Ascending aorta (tissue), 2 donors: ENCODE results near the gene HECTD1. TPM values are rescaled to one million over a fixed set of nuclear protein-coding genes. Genes with fewer than 3 reads are reported as not detected.

ENCODE experiments used
- DNase-seq, 2 donors: peaks; one replicate each; pipeline ENCODE4 v3.0.0-alpha.2; 2019; ENCODE audit warnings: low spot score in 2 of 2
- H3K27ac ChIP-seq, 2 donors: fragments of 200-600 bp; sonication (generic); one replicate each; pipeline ENCODE4 v1.5.1; 2016 to 2017; ENCODE audit warnings: mild to moderate bottlenecking in 1 of 2
- H3K27me3 ChIP-seq: fragments of 200-600 bp; sonication (generic); one replicate; pipeline ENCODE4 v1.5.1; 2017
- H3K36me3 ChIP-seq, 2 donors: fragments of 200-600 bp; sonication (generic); one replicate each; pipeline ENCODE4 v1.5.1; 2016
- H3K4me1 ChIP-seq, 2 donors: fragments of 200-600 bp; sonication (generic); one replicate each; pipeline ENCODE4 v1.5.1; 2016 to 2017; ENCODE audit warnings: mild to moderate bottlenecking in 1 of 2
- H3K4me3 ChIP-seq, 2 donors: fragments of 200-600 bp; sonication (generic); one replicate each; pipeline ENCODE4 v1.5.1; 2016 to 2017; ENCODE audit warnings: mild to moderate bottlenecking in 1 of 2
- H3K9me3 ChIP-seq, 2 donors: fragments of 200-600 bp; sonication (generic); one replicate each; pipeline ENCODE4 v1.5.1; 2016
- intact Hi-C: fragments of 100-400 bp; cut with DNase I; formaldehyde crosslinking; loops from one replicate; pipeline ENCODE4 v1.15.1; 2023
- total RNA-seq: library from RNA; depleted of rRNA; stranded (reverse); fragments of >200 nt; gene quantifications from one replicate; pipeline ENCODE4 v1.1.0, GENCODE V29; 2016
- TF ChIP-seq, protein P1 (sequence below), 3 experiments: fragments of 200-600 bp in 2 of 3; fragments of 450-650 bp in 1 of 3; sonication (generic) in 2 of 3; IDR thresholded peaks; one replicate each; pipeline ENCODE4 v1.5.1; 2016 to 2019; ENCODE audit warnings: antibody characterized with exemption in 3 of 3, mild to moderate bottlenecking in 1 of 3, moderate library complexity in 1 of 3

Gene HECTD1
- total RNA-seq, 1 donor from 2014 or later: 63.6 TPM

DNA sequence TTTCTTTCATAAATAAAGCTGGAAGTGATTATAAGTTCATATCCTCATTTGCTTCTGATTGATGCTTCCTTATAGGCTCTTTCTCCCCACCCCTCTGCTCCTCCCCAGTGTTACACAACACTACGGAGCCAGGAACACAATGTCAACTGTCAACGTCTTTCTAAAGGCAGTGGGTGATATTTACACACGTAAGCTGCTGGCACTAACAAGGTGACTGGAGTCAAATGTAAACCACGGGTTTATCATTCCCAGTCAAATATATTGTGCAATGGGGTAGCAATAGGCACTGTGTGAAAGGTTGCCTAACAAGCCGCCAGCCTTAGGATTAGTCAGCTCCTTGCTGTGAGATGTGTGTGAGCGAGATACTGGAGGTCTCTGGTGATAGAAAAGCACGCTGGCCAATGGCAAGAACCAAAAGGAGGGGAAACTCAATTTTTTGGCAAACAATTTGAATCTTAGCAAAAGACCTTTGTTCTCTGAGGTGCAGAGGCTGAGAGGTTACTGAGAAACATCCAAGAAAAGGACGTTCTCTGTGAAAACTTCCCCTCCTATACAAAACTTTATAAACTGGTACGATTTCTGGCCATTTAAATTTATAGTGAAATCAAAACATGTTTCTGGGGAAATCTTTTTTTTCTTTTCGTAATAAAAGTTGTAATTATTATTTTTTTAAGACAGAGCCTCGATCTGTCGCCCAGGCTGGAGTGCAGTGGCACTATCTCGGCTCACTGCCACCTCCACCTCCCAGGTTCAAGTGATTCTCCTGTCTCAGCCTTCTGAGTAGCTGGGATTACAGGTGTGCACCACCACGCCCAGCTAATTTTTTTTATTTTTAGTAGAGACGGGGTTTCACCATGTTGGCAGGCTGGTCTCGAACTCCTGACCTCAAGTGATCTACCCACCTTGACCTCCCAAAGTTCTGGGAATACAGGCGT lies 22.3 kb upstream of the HECTD1 start:
- Histone ChIP-seq H3K4me3 (no peak overlapping the region), H3K36me3 (no peaks in the 10 kb centered on the region), H3K27ac (no peak overlapping the region), H3K9me3 (no peaks in the 10 kb centered on the region), H3K4me1 (no peaks in the 10 kb centered on the region), H3K27me3 (no peaks in the 10 kb centered on the region)
- peak; percentile 22 to 82 for DNase-seq
- intact Hi-C loops: no loop called here
- TF ChIP-seq, protein P1, sequence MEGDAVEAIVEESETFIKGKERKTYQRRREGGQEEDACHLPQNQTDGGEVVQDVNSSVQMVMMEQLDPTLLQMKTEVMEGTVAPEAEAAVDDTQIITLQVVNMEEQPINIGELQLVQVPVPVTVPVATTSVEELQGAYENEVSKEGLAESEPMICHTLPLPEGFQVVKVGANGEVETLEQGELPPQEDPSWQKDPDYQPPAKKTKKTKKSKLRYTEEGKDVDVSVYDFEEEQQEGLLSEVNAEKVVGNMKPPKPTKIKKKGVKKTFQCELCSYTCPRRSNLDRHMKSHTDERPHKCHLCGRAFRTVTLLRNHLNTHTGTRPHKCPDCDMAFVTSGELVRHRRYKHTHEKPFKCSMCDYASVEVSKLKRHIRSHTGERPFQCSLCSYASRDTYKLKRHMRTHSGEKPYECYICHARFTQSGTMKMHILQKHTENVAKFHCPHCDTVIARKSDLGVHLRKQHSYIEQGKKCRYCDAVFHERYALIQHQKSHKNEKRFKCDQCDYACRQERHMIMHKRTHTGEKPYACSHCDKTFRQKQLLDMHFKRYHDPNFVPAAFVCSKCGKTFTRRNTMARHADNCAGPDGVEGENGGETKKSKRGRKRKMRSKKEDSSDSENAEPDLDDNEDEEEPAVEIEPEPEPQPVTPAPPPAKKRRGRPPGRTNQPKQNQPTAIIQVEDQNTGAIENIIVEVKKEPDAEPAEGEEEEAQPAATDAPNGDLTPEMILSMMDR (IDR thresholded peaks at IDR 0.05): no peak

DNA sequence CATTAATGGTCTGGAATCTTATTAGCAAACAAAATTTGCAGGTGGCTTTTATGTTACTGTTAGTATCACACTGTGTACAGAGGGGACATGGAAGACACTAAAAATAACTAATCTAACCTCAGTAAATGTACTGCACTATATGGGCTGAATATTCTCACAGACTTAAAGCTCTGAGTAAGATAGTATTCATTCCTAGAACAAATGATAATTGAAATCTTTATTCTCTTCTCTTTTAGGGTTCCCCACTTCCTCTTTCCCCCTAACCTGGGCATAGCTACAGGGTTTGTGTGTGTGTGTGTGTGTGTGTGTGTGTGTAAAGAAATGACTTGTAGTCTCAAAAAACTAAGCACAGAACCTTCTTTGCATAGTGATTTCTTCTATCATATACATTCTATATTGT lies 21.4 kb upstream of the HECTD1 start:
- TF ChIP-seq, protein P1 (IDR thresholded peaks at IDR 0.05): no peak
- Histone ChIP-seq H3K4me3 (no peak overlapping the region), H3K4me1 (no peaks in the 10 kb centered on the region), H3K9me3 (no peaks in the 10 kb centered on the region), H3K27ac (no peak overlapping the region), H3K36me3 (no peaks in the 10 kb centered on the region), H3K27me3 (no peaks in the 10 kb centered on the region)
- DNase-seq: no peak
- intact Hi-C loops: no loop called here

DNA sequence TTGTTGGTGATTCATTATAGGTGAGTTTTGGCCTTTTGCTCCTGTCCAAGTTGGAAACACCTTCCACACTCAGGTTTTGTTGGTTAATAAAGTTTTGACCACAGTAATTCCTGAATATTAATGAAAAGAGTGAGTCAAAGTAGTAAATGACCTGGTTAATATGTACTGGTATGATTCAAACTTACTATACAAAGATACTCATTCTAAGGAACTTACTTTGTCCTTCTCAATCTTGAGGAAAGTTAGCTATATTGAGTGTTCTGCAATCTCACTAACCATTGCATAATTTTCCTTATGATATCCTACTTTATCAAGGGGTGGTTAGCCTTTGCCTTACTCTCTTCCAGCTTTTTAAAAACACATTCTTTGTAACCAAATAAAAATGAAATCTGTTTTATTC lies 20.9 kb upstream of the HECTD1 start:
- Histone ChIP-seq H3K36me3 (no peaks in the 10 kb centered on the region), H3K27ac (no peak overlapping the region), H3K9me3 (no peaks in the 10 kb centered on the region), H3K4me3 (no peak overlapping the region), H3K27me3 (no peaks in the 10 kb centered on the region), H3K4me1 (no peaks in the 10 kb centered on the region)
- intact Hi-C loops: no loop called here
- TF ChIP-seq, protein P1 (IDR thresholded peaks at IDR 0.05): no peak
- no peak for DNase-seq

DNA sequence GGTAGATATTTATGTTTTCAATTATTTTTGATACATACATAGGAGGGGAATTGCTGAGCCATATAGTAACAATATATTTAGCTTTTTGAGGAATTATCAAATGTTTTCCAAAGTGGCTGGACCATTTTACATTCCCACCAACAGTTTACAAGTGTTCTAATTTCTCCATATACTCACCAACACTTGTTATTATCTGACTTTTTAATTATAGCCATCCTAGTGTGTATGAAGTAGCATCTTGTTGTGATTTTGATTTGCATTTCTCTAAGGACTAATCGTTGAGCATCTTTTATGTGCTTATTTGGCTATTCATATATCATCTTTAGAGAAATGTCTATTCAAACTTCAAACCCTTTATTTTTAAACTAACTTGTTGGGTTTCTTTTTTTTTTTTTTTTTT lies 17.2 kb upstream of the HECTD1 start:
- Histone ChIP-seq H3K9me3 (no peaks in the 10 kb centered on the region), H3K27ac (no peak overlapping the region), H3K4me3 (no peak overlapping the region), H3K36me3 (no peaks in the 10 kb centered on the region), H3K27me3 (no peaks in the 10 kb centered on the region), H3K4me1 (no peaks in the 10 kb centered on the region)
- DNase-seq: no peak
- intact Hi-C loops: no loop called here
- TF ChIP-seq, protein P1 (IDR thresholded peaks at IDR 0.05): no peak

DNA sequence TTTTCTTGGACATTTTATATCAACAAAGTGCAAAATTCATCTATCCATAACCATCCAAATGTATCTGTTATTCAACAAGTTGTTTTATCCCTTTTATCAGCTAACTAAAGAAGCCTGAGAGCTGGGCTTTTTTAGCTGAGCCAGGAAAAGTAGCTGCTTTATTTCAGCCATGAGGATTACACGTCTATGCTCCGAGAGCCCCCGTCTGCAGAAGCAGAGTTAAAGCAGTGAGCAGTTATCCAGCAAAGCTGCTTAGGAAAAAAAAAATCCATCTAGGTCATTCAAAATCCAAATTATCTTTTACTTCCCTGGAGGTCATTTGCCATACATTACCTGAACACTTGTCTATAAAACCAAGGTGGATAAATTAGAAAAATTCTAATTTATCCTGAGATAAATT lies 15.7 kb upstream of the HECTD1 start:
- H3K4me3 ChIP-seq: no peak overlapping the region
- H3K36me3 ChIP-seq: no peaks in the 10 kb centered on the region
- H3K4me1 ChIP-seq: no peaks in the 10 kb centered on the region
- intact Hi-C loops: no loop called here
- H3K9me3 ChIP-seq: no peaks in the 10 kb centered on the region
- DNase-seq: no peak
- H3K27me3 ChIP-seq: no peaks in the 10 kb centered on the region
- TF ChIP-seq, protein P1 (IDR thresholded peaks at IDR 0.05): no peak
- H3K27ac ChIP-seq: no peak overlapping the region
